Measurements from ENCODE around the gene ZNF326.

DNA sequence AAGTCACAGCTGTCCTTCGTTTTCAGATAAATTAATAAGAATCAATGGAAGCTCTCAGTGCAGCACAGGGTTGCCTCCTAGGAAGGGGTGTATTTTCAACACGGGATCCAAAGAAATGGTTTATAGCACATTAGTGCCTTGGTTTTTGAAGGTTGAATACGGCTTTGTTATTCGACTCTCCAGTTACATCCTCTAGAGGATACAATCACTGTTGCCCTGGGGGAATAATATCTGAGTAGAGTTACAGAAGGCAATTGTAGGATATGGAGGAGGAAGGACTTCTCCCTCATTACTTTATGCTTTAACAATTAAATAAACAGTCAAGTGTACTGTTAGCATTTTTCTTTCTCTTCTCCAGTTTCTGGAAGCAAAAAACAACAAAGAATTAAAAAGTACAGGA is 14.3 kb upstream of the ZNF326 start:
- TF ChIP-seq CTCF (IDR thresholded peaks at IDR 0.05; ENCODE audit: insufficient read depth, low read length, poor library complexity, severe bottlenecking): no peak
- no peak for TF ChIP-seq EZH2phosphoT487 (conservative IDR thresholded peaks at IDR 0.05; ENCODE audit: low read length)
